ENCODE data around the gene UBE2L6.

UBE2L6 gene

DNA sequence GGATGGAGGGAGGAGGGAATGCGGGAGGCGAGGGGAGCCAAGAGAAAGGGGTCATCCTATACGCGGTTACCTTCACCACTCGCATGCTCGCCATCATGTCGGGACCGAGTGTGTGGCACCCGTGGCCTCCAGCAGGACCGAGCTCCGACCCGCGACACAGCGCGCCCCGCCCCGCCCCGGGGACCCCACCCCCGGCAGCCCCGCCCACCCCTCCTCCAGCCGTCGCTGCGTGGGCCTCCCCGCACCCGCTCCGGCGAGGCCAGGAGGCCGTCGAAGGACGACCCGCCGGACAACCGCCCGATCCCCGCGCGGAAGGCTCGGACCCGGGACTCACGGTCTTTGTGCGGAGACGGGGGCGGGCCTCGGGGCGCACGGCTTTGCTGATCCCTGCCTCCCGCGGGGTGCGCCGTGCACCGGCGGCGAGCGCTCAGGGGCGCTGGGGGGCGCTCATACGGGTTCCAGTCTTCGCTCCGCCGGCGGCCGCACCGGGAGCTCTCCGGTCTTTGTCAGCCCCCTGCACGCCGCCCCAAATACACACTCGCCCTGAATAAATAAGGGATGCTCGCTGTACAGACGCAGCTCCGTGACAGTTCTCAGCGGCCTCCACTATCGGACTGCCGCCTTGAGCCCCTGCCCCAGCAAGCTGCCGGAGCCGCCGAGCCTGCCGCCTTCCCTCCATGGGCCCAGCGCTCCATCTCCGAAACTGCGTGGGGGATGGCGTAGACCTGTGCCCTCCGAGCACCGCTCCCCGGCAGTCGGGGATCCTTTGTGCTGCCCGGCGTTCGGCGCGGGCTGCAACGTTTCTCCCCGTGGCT is at the start of gene UBE2L6:
Gene UBE2L6, minus strand, starts transcription at position 158 of the 815 bp plus-strand sequence. Its CDS starts 61 bp downstream, at position 97.
- peak; percentile 25 for DNase-seq

DNA sequence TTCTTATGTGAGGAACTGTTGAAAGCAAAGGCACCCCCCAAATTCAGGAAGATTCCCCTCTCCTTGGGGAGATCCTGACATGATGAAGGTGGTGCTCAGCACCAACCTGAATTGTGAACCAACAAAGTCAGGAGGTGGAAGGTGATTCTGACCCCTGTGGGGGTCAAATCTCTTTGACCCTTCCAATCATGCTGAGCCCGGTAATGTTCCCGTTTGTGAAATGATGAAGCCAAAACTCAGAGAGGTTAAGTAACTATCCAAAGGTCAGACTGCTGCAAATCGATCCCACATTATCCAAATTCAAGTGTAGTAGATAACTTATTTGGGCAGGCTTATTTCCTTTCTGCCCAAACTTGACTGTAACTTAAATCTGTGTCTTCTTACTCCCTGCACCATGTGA is 49.1 kb upstream of the UBE2L6 start:
- no peak for DNase-seq

DNA sequence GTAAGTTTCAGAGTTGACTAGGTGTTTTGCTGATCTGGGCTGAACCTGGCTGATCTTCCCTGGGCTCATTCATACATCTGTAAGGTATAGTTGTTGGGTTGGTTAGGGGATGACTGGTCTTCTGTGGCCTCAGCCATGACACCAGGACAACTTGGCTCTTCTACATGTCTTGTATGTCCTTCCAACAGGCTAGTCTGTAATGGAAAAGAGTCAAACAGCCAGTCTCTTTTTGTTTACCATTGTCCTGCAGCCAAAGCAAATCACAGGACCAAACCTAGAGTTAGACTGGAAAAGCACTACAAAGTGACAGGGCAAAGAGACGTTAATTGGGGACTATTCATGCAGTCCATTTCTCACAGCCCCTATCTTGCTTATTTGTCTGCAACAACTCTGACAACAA is 47.8 kb upstream of the UBE2L6 start:
- DNase-seq = no peak

DNA sequence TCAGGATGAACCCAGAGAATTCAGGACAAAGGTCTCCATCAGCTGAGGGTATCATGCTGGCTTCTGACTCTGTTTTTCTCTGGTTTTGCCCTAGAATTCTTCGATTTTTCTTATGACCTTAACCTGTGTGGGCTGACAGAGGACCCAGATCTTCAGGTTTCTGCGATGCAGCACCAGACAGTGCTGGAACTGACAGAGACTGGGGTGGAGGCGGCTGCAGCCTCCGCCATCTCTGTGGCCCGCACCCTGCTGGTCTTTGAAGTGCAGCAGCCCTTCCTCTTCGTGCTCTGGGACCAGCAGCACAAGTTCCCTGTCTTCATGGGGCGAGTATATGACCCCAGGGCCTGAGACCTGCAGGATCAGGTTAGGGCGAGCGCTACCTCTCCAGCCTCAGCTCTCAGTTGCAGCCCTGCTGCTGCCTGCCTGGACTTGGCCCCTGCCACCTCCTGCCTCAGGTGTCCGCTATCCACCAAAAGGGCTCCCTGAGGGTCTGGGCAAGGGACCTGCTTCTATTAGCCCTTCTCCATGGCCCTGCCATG is 46.8 kb upstream of the UBE2L6 start:
- no peak for DNase-seq

DNA sequence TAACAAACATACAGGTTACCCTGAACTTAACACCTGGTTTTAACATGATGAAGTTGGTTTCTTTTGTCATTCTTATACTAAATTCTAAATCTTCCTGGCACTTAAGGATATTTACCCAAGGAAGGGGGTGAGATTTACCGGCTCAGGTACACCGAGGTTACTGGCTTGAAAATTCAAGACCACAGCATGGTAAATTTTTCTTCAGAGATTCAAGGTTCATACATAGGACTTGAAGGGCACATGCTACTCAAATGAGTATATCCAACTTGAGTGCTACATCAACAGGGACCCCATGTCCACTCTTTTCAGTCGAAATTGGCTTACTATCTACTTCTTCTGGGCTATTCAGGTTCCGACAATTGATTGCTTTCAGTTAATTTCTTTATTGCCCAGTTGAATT is 42.7 kb upstream of the UBE2L6 start:
- no peak for DNase-seq

DNA sequence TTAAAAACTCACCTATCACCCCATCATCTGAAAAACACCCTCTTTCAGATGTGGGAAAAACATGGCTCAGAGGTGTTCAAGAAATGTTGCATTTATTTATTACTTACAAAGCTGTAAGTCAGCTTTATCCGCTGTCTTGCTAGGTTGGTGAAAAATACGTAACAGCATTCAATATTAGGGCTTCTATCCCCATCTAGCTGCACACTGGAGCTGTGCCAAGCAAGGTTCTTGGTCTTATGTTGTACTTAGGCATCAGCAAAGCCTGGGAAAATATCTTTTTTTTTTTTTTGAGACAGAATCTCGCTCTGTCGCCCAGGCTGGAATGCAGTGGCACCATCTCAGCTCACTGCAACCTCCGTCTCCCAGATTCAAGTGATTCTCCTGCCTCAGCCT is 37.6 kb upstream of the UBE2L6 start:
- no peak for DNase-seq

DNA sequence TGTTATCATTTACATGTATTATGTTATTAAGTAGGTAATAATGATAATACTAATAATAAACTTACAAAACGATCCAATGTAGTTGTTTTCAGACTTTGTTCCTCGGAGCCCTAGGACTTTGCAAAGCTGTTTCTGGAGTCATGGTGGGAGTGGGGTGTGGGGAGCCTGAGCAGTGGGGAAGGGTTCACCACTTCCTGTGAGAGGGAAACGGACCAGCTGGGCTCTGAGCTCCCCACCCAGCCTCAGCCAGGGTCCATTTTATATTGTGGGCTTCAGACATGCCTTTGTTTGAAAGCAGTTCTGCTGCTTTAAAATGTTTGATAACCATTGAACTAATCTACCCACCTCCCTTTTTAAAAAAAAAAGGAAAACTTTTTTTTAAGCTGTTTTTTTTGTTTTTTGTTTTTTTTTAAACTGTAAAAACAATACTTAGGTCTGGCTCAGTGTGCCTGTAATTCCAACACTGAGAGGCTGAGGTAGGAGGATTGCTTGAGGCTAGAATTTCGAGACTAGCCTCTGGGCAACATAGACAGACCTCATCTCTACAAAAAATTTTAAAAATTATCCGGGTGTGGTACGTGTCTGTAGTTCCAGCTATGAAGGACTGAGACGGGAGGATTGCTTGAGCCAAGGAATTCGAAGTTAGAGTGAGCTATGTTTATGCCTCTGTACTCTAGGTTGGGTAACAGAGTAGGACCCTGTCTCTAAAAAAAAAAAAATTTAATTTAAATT is 37.0 kb upstream of the UBE2L6 start:
- no peak for DNase-seq

DNA sequence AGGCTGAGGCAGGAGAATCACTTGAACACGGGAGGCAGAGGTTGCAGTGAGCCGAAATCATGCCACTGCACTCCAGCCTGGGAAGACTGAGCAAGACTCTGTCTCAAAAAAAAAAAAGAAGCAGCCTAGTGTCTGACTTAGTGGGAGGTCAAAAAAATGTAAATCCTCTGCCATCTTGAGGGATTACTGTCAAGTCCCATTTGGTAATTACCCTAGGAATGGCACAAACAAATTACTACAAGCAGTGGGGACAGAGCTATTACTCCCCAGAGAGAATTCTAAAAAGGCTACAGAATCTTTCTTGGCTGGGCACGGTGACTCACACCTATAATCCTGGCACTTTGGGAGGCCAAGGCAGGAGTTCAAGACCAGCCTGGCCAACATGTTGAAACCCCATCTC is 33.8 kb upstream of the UBE2L6 start:
- no peak for DNase-seq

DNA sequence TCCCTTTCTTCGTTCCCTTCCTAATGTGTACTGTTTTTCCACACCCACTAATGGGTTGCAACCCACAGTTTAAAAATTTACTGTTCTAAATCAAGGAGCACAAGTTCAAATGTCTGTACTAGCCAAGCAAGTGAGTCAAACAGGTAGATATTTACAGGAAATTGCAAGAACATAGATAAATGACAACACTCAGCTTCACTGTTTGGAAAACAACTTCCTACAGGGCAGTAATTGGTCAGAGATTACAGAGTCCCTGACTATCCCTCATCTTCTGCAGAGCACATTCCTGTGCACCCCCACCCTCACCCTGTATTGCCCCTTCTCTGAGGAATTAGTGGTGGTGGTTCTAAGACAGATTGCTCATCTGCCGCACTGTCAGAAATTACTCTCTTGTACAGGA is 31.9 kb upstream of the UBE2L6 start:
- DNase-seq = no peak

DNA sequence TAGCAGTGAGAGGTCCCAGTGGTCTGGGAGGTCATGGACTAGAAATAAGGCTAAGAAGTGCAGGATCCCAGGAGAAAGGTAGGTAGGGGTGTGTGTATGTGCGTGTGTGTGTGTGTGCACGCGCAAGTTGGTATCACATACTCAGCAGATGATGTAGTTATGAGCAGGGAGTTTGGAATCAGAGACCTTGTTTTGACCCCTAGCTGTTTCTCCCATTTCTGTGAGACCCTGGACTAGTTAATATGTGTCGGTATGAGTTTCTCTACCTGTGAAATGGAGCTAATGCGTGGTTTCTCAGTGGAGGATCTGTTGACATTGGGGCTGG is 31.3 kb upstream of the UBE2L6 start:
- DNase-seq = peak; percentile 45

DNA sequence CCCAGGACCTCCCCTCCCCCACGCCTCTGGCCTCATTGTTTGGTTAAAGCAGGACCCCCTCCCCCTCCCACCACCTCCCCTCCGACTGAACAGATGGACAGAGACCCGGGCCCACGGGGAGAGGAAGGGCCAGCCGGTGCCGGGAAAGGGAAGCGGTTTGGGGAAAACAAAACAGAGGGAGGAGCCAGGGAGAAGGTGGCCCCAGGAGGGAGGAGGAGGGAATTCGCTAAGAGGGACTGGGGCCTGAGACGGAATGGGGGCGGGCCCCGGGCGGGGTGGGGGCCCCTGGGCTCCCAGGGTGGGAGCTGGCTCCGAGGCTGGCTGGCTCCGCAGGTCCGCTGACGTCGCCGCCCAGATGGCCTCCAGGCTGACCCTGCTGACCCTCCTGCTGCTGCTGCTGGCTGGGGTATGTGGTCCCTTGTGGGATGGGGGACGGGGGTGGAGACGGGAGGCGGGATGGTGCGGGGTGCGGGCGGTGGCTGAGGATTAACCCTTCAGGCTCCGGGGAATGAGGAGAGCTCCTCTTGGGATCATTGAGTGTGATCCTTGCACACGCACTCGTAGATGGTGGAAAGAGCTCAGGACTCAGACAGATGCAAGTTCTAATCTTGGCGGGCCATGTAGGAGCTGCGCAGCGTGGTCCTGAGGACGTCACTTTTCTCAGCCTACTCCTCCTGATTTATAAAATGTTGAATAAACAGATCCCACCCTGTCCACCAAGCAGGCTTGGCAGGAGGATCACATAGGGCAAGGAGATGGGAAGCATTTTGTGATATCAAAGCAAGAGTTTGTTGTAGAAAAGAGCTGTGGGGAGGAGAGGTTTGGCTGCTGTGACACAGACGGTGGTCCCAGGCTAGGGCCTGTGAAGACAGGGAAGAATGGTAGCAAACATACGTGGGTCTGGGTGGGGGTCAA is 30.7 kb upstream of the UBE2L6 start:
- DNase-seq = peak; percentile 49

DNA sequence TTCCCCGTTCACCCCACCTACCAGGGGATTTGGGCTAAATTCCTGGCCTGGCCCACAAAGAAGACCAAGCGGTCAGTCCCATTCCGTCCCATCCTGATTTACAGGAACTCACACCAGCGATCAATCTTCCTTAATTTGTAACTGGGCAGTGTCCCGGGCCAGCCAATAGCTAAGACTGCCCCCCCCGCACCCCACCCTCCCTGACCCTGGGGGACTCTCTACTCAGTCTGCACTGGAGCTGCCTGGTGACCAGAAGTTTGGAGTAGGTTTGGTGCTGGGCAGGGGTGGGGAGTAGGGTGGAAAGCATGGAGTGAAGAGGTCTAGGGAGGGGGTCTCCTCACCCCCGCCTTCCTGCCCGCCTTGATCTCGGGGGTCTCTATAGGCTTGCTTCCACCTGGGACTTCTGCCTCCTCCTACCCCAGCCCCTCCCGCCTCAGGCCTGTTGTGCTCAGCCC is 30.0 kb upstream of the UBE2L6 start, which contains the start of gene SERPING1:
Gene SERPING1, plus strand, starts transcription at position 225 of the 455 bp plus-strand sequence. CDS start 586 bp downstream, outside the sequence.
- no peak for DNase-seq

DNA sequence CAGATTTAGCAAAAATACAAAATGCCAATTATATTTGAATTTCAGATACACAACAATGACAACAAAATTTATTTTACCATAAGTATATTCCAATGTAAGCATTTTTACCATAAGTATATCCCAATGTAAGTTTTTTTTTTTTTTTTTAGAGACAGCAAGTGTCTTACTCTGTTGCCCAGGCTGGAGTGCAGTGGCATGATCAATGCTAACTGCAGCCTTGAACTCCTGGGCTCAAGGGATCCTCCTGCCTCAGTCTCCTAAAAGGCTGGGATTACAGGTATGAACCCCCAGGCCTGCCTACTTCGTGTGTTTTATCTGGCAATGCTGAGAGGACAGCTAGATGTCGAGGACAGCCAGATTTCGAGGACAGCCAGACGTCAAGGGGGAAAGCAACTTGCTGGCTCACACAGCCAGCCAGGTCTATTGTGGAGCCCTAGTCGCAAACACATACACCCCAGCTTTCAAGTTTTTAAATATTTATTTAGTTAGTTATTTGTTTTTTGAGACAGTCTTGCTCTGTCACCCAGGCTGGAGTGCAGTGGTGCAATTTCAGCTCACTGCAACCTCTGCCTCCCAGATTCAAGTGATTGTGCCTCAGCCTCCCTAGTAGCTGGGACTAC is 28.9 kb upstream of the UBE2L6 start:
- DNase-seq = no peak

DNA sequence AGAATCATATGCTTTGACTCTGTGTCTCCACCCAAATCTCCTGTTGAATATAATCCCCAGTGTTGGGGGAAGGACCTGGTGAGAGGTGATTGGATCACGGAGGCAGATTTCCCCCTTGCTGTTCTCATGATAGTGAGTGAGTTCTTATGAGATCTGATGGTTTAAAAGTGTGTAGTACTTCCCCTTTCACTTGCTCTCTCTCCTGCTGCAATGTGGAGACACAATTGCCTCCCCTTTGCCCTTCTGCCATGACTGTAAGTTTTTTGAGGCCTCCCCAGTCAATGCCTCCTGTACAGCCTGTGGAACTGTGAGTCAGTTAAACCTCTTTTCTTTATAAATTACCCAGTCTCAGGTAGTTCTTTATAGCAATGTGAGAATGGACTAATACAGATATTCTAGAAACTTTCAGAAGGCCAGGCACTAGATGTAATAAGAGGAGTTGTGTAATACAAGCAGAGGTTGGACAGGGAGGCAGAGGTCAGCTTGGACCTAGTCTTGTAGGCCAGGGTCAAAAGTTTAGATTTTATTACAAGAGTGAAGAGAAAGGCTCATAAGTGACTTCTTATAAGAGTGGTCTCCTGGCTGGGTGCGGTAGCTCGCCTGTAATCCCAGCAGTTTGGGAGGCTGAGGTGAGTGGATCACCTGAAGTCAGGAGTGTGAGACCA is 20.7 kb upstream of the UBE2L6 start:
- DNase-seq = no peak

DNA sequence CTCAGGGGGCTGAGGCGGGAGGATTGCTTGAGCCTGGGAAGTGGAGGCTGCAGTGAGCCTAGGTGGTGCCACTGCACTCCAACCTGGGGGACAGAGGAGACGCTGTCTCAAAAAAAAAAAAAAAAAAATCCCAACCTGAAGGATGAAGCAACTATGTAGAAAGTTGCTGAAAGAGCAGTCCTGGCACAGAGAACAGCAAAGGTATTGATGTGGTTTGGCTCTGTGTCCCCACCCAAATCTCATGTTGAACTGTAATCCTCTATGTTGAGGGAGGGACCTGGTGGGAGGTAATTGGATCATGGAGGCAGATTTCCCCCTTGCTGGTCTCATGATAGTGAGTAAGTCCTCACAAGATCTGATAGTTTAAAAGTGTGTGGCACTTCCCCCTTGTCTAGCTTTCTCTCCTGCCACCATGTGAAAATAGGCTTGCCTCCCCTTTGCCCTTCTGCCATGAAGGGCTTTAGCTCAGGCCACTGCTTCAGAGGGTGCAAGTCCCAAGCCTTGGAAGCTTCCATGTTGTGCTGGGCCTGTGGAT is 19.3 kb upstream of the UBE2L6 start:
- DNase-seq = no peak

DNA sequence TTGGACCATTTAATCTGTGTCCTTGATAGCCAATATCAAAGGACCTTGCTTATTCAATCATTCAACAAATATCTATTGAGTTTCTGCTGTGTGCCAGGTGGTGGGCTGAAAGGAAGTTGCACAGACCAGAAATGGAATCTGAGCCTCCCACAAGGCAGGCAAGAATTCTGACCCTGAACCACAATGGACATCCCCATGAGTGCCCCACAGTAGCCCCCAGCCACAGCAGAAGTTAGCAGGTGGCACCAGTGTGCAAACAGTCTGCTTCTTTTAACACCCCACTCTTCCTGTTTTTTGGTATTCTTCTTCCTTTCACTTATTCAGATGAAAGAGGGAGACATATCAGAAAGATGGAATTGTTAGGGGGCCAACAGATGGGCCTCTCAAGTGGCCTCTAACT is 17.8 kb upstream of the UBE2L6 start:
- no peak for DNase-seq

DNA sequence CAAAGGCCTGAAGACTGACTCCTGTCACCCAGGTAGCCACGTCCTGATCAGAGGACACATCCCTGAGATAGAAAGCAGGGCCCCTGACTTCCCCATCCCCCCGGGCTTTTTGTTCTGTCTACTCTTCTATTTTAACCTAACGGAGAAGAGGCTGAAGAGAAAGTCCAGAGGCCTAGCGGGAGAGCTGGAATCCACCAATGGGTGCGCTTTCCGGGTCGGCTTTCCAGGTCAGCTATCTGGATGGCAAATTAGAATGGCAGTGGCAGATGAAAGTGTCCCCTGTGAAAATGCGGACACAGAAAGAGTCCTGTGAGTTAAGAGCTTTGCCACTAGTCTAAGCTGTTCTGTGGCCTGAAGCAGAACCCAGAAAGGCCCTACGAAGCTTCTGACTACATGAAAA is 16.9 kb upstream of the UBE2L6 start:
- no peak for DNase-seq

DNA sequence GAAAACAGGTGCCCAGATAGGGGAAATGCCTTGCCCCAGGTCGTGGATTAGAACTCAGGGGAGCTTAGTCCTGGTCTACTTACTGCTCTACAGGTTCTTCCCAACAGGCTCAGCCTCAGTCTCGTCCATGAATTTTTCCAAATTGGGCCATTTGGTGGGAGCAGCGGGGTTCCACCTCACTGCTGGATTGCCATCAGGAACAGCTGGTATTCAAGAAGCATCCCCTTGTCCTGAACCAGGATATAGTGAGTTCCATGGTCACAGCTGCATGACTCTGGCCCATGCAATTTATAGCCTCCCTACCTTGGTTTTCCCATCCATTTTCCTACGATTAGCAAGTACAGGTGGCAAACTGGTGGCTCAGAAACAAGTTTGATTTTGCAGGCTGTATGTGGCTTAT is 6.6 kb upstream of the UBE2L6 start:
- no peak for DNase-seq

DNA sequence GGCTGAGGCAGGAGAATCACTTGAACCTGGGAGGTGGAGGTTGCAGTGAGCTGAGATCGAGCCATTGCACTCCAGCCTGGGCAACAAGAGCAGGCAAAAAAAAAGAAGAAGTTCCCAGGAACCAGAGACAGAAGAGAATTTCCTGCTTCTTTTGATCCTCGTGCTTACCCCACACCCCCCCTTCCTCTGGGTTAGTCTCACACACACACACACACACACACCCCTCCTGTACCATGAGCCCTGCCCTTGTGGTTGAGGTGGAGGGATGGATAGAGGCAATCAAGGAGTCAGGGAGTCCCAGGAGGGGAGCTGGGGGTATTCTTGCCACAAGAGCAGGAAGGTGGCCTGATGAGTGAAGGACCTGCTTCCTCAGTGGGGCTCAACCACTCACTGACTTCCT is 4.1 kb upstream of the UBE2L6 start:
- DNase-seq = no peak

DNA sequence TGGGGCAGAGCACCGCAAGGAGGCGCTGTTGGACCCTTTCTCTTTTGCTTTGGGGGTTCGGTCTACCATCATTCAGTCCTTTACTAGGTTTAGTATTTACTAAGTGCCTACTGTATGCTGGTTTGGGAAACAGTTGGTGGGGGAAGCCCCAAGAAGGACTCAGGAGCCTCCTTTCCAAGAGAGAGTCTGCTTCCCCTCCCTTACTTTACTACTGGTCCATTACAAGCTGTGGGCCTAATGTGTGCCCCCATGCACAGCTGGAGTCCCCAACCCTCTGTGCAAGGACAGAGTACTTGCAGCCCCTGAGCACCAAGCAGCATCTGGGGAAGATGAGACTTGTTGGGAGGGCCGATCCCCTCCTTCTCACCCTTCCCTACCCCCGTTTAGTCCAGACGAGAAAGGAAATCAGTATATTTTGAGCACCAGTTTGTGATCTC is 876 bp upstream of the UBE2L6 start:
- peak; percentile 77 for DNase-seq

DNA sequence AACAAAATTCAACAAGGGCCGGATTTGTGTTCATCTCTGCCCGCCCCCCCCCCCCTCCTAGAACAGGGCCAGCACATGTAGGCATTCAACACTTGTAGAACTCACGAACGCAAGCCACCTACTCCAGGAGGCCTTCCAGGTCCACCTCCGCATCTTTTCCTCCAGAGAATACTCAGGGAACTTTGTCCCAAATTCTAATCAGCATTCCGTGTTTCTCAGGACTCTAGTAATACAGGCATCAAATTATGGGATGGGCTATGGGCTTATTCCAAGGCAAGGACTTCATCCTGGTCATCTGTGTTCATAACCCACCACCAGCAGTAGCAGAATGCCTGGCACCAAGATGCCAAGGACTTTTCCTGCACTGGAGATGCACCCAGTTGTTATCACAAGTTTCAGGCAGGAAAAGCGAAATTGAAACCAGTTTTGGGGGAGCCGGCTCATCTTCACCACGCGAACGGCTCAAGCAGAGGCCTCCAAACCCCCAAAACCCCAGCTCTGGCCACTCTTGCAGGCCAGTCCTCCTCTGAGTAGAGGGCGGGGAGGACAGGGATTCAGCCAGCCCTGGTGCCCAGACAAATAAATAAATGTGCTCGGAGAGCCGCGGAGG is 462 bp downstream of the UBE2L6 start:
- peak; percentile 3 for DNase-seq
